Activated T-cell treated with anti-CD3 and anti-CD28 coated beads, Interleukin-2, amount 50 U/mL, for 4 hours (primary cell): ENCODE results near the gene RAB35. TPM values are rescaled to one million over a fixed set of nuclear protein-coding genes. Genes with fewer than 3 reads are reported as not detected.

Experiments
- ATAC-seq, 2 donors: fragments of 200-7000 bp; cut with Tn5 transposase; one replicate each; pipeline ENCODE4 v1.10.0; 2021
- DNase-seq: peaks from one replicate; pipeline ENCODE4 v3.0.0-alpha.2; 2020
- H3K27me3 Mint-ChIP-seq: one replicate; pipeline ENCODE4 v1.8.0; 2021; ENCODE audit warnings: low read depth, mixed read lengths
- H3K36me3 Mint-ChIP-seq: one replicate; pipeline ENCODE4 v1.8.0; 2022; ENCODE audit warnings: mixed read lengths; ENCODE audit not compliant: insufficient read depth
- H3K4me1 Mint-ChIP-seq: one replicate; pipeline ENCODE4 v1.8.0; 2021; ENCODE audit warnings: low read depth, mixed read lengths
- H3K4me3 Mint-ChIP-seq: one replicate; pipeline ENCODE4 v1.8.0; 2021; ENCODE audit warnings: mild to moderate bottlenecking, moderate library complexity, mixed read lengths
- H3K9me3 Mint-ChIP-seq: one replicate; pipeline ENCODE4 v1.8.0; 2021; ENCODE audit warnings: mixed read lengths
- total RNA-seq, 3 donors: library from RNA; stranded (reverse); gene quantifications; one replicate each; pipeline ENCODE4 v1.2.1, GENCODE V29; 2021

RAB35 gene
- total RNA-seq, 3 donors from 2014 or later = 70.4 to 90.8 (median 74.6) TPM

GRCh38 chr12:120091371-120092090 lies 25.0 kb downstream of the RAB35 start:
- DNase-seq = no peak
- Mint-ChIP-seq H3K36me3 (peaks cover 23% of the 10 kb centered on the region), H3K4me3 (no peak overlapping the region), H3K27me3 (no peaks in the 10 kb centered on the region), H3K9me3 (no peaks in the 10 kb centered on the region), H3K4me1 (peaks cover 12% of the 10 kb centered on the region)
- no peak for ATAC-seq

- ATAC-seq = no peak
- Mint-ChIP-seq H3K27me3 (no peaks in the 10 kb centered on the region), H3K4me3 (no peak overlapping the region), H3K36me3 (peaks cover 21% of the 10 kb centered on the region), H3K4me1 (peaks cover 17% of the 10 kb centered on the region), H3K9me3 (no peaks in the 10 kb centered on the region)
- DNase-seq = no peak
Measured at GRCh38 chr12:120090626-120091295, 25.8 kb downstream of the RAB35 start.

- DNase-seq (no peak), ATAC-seq (no peak)
- peaks cover 24% of the 10 kb centered on the region for H3K36me3 Mint-ChIP-seq
- H3K27me3 Mint-ChIP-seq = no peaks in the 10 kb centered on the region
- H3K4me3 Mint-ChIP-seq = no peak overlapping the region
- H3K4me1 Mint-ChIP-seq = peaks cover 23% of the 10 kb centered on the region
- no peaks in the 10 kb centered on the region for H3K9me3 Mint-ChIP-seq
Measured at GRCh38 chr12:120090206-120090605, 26.3 kb downstream of the RAB35 start.

GRCh38 chr12:120089796-120090195 lies 26.8 kb downstream of the RAB35 start:
- Mint-ChIP-seq H3K9me3 (no peaks in the 10 kb centered on the region), H3K4me3 (no peak overlapping the region), H3K4me1 (peaks cover 27% of the 10 kb centered on the region), H3K27me3 (no peaks in the 10 kb centered on the region), H3K36me3 (peaks cover 28% of the 10 kb centered on the region)
- DNase-seq (no peak), ATAC-seq (no peak)

GRCh38 chr12:120089105-120089504 lies 27.4 kb downstream of the RAB35 start:
- DNase-seq (no peak), ATAC-seq (no peak)
- peaks cover 33% of the 10 kb centered on the region for H3K4me1 Mint-ChIP-seq
- no peaks in the 10 kb centered on the region for H3K27me3 Mint-ChIP-seq
- no peaks in the 10 kb centered on the region for H3K9me3 Mint-ChIP-seq
- H3K4me3 Mint-ChIP-seq = no peak overlapping the region
- H3K36me3 Mint-ChIP-seq = peaks cover 32% of the 10 kb centered on the region

- H3K9me3 Mint-ChIP-seq = no peaks in the 10 kb centered on the region
- peak; percentile 99 for DNase-seq
- H3K27me3 Mint-ChIP-seq = no peaks in the 10 kb centered on the region
- peak; percentile 96 to 98 for ATAC-seq
- H3K36me3 Mint-ChIP-seq = peaks cover 31% of the 10 kb centered on the region
- H3K4me1 Mint-ChIP-seq = peaks cover 32% of the 10 kb centered on the region
- H3K4me3 Mint-ChIP-seq = peak overlapping the region; percentile 70
Measured at GRCh38 chr12:120086801-120087621, 29.5 kb downstream of the RAB35 start.

GRCh38 chr12:120085920-120086645 lies 30.5 kb downstream of the RAB35 start:
- DNase-seq (no peak), ATAC-seq (no peak)
- H3K4me1 Mint-ChIP-seq = peaks cover 32% of the 10 kb centered on the region
- H3K9me3 Mint-ChIP-seq = no peaks in the 10 kb centered on the region
- no peaks in the 10 kb centered on the region for H3K27me3 Mint-ChIP-seq
- H3K4me3 Mint-ChIP-seq = peak overlapping the region; percentile 70
- peaks cover 32% of the 10 kb centered on the region for H3K36me3 Mint-ChIP-seq

- no peak for ATAC-seq
- no peak for DNase-seq
- Mint-ChIP-seq H3K36me3 (peaks cover 30% of the 10 kb centered on the region), H3K4me3 (no peak overlapping the region), H3K9me3 (no peaks in the 10 kb centered on the region), H3K27me3 (no peaks in the 10 kb centered on the region), H3K4me1 (peaks cover 35% of the 10 kb centered on the region)
Measured at GRCh38 chr12:120081641-120082040, 34.9 kb downstream of the RAB35 start.

GRCh38 chr12:120079411-120080400 lies 36.8 kb downstream of the RAB35 start:
- H3K4me3 Mint-ChIP-seq = no peak overlapping the region
- peak in 1 of 2 donors; percentile 13 for ATAC-seq
- H3K9me3 Mint-ChIP-seq = no peaks in the 10 kb centered on the region
- H3K27me3 Mint-ChIP-seq = no peaks in the 10 kb centered on the region
- peaks cover 24% of the 10 kb centered on the region for H3K4me1 Mint-ChIP-seq
- peaks cover 33% of the 10 kb centered on the region for H3K36me3 Mint-ChIP-seq
- DNase-seq = no peak

- H3K36me3 Mint-ChIP-seq = peaks cover 32% of the 10 kb centered on the region
- no peak for DNase-seq
- H3K4me1 Mint-ChIP-seq = peaks cover 25% of the 10 kb centered on the region
- H3K9me3 Mint-ChIP-seq = no peaks in the 10 kb centered on the region
- no peak overlapping the region for H3K4me3 Mint-ChIP-seq
- ATAC-seq = peak; percentile 28 to 57
- no peaks in the 10 kb centered on the region for H3K27me3 Mint-ChIP-seq
Measured at GRCh38 chr12:120078868-120079267, 37.7 kb downstream of the RAB35 start.

GRCh38 chr12:120077260-120077659 lies 39.3 kb downstream of the RAB35 start:
- Mint-ChIP-seq H3K36me3 (peaks cover 45% of the 10 kb centered on the region), H3K9me3 (no peaks in the 10 kb centered on the region)
- ATAC-seq = no peak

GRCh38 chr12:120076651-120077050 lies 39.9 kb downstream of the RAB35 start:
- Mint-ChIP-seq H3K27me3 (no peaks in the 10 kb centered on the region), H3K4me1 (peaks cover 29% of the 10 kb centered on the region), H3K9me3 (no peaks in the 10 kb centered on the region), H3K4me3 (no peak overlapping the region), H3K36me3 (peaks cover 43% of the 10 kb centered on the region)
- ATAC-seq = no peak
- DNase-seq = no peak

More at GRCh38 chr12:120077260-120077659, 39.3 kb downstream of the RAB35 start:
- no peak overlapping the region for H3K4me3 Mint-ChIP-seq
- no peak for DNase-seq
- no peaks in the 10 kb centered on the region for H3K27me3 Mint-ChIP-seq
- H3K4me1 Mint-ChIP-seq = peaks cover 29% of the 10 kb centered on the region

- ATAC-seq = no peak
- H3K4me3 Mint-ChIP-seq = no peak overlapping the region
Measured at GRCh38 chr12:120075034-120075616, 41.4 kb downstream of the RAB35 start.

More at GRCh38 chr12:120075034-120075616, 41.4 kb downstream of the RAB35 start:
- no peak for DNase-seq
- H3K27me3 Mint-ChIP-seq = no peaks in the 10 kb centered on the region
- peaks cover 29% of the 10 kb centered on the region for H3K4me1 Mint-ChIP-seq
- H3K9me3 Mint-ChIP-seq = no peaks in the 10 kb centered on the region
- peaks cover 45% of the 10 kb centered on the region for H3K36me3 Mint-ChIP-seq
